Activated T-cell treated with anti-CD3 and anti-CD28 coated beads, Interleukin-2, amount 50 U/mL, for 1 hour (primary cell): ENCODE measurements around the gene MROH2A.

Experiments
- DNase-seq: peaks from one replicate; pipeline ENCODE4 v3.0.0-alpha.2; 2020

MROH2A gene

GRCh38 chr2:233766416-233766815 is 11.7 kb upstream of the MROH2A start:
- DNase-seq = no peak

GRCh38 chr2:233768076-233768475 is 10.1 kb upstream of the MROH2A start:
- DNase-seq = no peak

- no peak for DNase-seq
Observed at GRCh38 chr2:233769260-233769659, 8.9 kb upstream of the MROH2A start.

GRCh38 chr2:233772153-233772552 is 6.0 kb upstream of the MROH2A start:
- no peak for DNase-seq

- no peak for DNase-seq
Observed at GRCh38 chr2:233772583-233772982, 5.5 kb upstream of the MROH2A start.

- DNase-seq = no peak
Observed at GRCh38 chr2:233773854-233774253, 4.3 kb upstream of the MROH2A start.

GRCh38 chr2:233775414-233775813 is 2.7 kb upstream of the MROH2A start:
- DNase-seq = no peak

- no peak for DNase-seq
Observed at GRCh38 chr2:233779722-233780121, 1.6 kb downstream of the MROH2A start.

- no peak for DNase-seq
Observed at GRCh38 chr2:233780771-233781170, 2.6 kb downstream of the MROH2A start.

- no peak for DNase-seq
Observed at GRCh38 chr2:233789554-233789953, 11.4 kb downstream of the MROH2A start.

GRCh38 chr2:233791151-233791882 is 13.2 kb downstream of the MROH2A start:
- DNase-seq = no peak

- no peak for DNase-seq
Observed at GRCh38 chr2:233791883-233792329, 13.8 kb downstream of the MROH2A start.

- no peak for DNase-seq
Observed at GRCh38 chr2:233792720-233793119, 14.6 kb downstream of the MROH2A start.

GRCh38 chr2:233793465-233794127 is 15.5 kb downstream of the MROH2A start:
- DNase-seq = no peak

GRCh38 chr2:233794128-233794658 is 16.1 kb downstream of the MROH2A start:
- DNase-seq = no peak

GRCh38 chr2:233795735-233796171 is 17.6 kb downstream of the MROH2A start:
- no peak for DNase-seq

- no peak for DNase-seq
Observed at GRCh38 chr2:233796254-233796653, 18.1 kb downstream of the MROH2A start.

- no peak for DNase-seq
Observed at GRCh38 chr2:233798335-233799086, 20.4 kb downstream of the MROH2A start.

GRCh38 chr2:233799087-233799665 is 21.0 kb downstream of the MROH2A start:
- DNase-seq = no peak

GRCh38 chr2:233799716-233800115 is 21.6 kb downstream of the MROH2A start:
- DNase-seq = no peak

GRCh38 chr2:233800208-233800607 is 22.1 kb downstream of the MROH2A start:
- DNase-seq = no peak

GRCh38 chr2:233801357-233802131 is 23.4 kb downstream of the MROH2A start:
- no peak for DNase-seq
